ENCODE measurements around the gene BSN. TPM values are rescaled to one million over a fixed set of nuclear protein-coding genes. Genes with fewer than 3 reads are reported as not detected.

Gene BSN
- total RNA-seq, 2 experiments from 2014 or later, result 0.03 to 0.27 TPM

- H3K36me3 ChIP-seq (ENCODE audit: insufficient read depth, low read length), result no peaks in the 10 kb centered on the region
- H2AFZ ChIP-seq (ENCODE audit: low read length), result no peak overlapping the region
- no peaks in the 10 kb centered on the region for H3K9me2 ChIP-seq (ENCODE audit: insufficient read depth, low read length)
- H3K4me3 ChIP-seq (ENCODE audit: low read depth, low read length, poor library complexity, severe bottlenecking), result no peak overlapping the region
- intact Hi-C loops (cut with micrococcal nuclease; ENCODE audit: unreplicated experiment), result no loop called here
- H3K27ac ChIP-seq (ENCODE audit: low read depth, low read length, poor library complexity, severe bottlenecking), result no peak overlapping the region
- H4K20me1 ChIP-seq (ENCODE audit: insufficient read depth, low read length), result no peaks in the 10 kb centered on the region
- ChIA-PET CTCF (ENCODE audit: unreplicated experiment) (no interaction called here), POLR2A (interaction anchor here (0.6 kb wide), 1 partner anchor 1514 kb away, joined by 3 read pairs; no protein-coding TSS in a partner anchor)
- H3K4me2 ChIP-seq (ENCODE audit: low read length), result no peak overlapping the region
- no TSS peak for BruUV-seq (replicated peaks)
- H3K4me1 ChIP-seq (ENCODE audit: insufficient read depth, low read length, poor library complexity, severe bottlenecking), result no peaks in the 10 kb centered on the region
- no peaks in the 10 kb centered on the region for H3K79me2 ChIP-seq (ENCODE audit: insufficient read depth, low read depth, low read length)
- TF ChIP-seq EZH2phosphoT487 (IDR thresholded peaks at IDR 0.05; ENCODE audit: borderline replicate concordance, low read depth, low read length) (no peak), CTCF (conservative IDR thresholded peaks at IDR 0.05; ENCODE audit: low read length) (no peak)
- DNase-seq (ENCODE audit: low spot score), result no peak
- H3K9me3 ChIP-seq (ENCODE audit: low read length), result no peaks in the 10 kb centered on the region
Measured at GRCh38 chr3:49642708-49643145, 88.5 kb downstream of the BSN start.

- Histone ChIP-seq H3K9me2 (ENCODE audit: insufficient read depth, low read length) (no peaks in the 10 kb centered on the region), H3K79me2 (ENCODE audit: insufficient read depth, low read depth, low read length) (no peaks in the 10 kb centered on the region), H3K4me1 (ENCODE audit: insufficient read depth, low read length, poor library complexity, severe bottlenecking) (no peaks in the 10 kb centered on the region), H3K27ac (ENCODE audit: low read depth, low read length, poor library complexity, severe bottlenecking) (no peak overlapping the region), H3K36me3 (ENCODE audit: insufficient read depth, low read length) (no peaks in the 10 kb centered on the region), H4K20me1 (ENCODE audit: insufficient read depth, low read length) (no peaks in the 10 kb centered on the region), H3K4me2 (ENCODE audit: low read length) (no peak overlapping the region), H3K4me3 (ENCODE audit: low read depth, low read length, poor library complexity, severe bottlenecking) (no peak overlapping the region), H2AFZ (ENCODE audit: low read length) (no peak overlapping the region), H3K9me3 (ENCODE audit: low read length) (no peaks in the 10 kb centered on the region)
- DNase-seq (ENCODE audit: low spot score), result no peak
- BruUV-seq (replicated peaks), result no TSS peak
- ChIA-PET POLR2A (no interaction called here), CTCF (ENCODE audit: unreplicated experiment) (no interaction called here)
- intact Hi-C loops (cut with micrococcal nuclease; ENCODE audit: unreplicated experiment), result no loop called here
- TF ChIP-seq CTCF (conservative IDR thresholded peaks at IDR 0.05; ENCODE audit: low read length) (no peak), EZH2phosphoT487 (IDR thresholded peaks at IDR 0.05; ENCODE audit: borderline replicate concordance, low read depth, low read length) (no peak)
Measured at GRCh38 chr3:49644684-49645083, 90.4 kb downstream of the BSN start.

GRCh38 chr3:49646236-49646635 is 92.0 kb downstream of the BSN start:
- DNase-seq (ENCODE audit: low spot score), result no peak
- Histone ChIP-seq H3K4me3 (ENCODE audit: low read depth, low read length, poor library complexity, severe bottlenecking) (no peak overlapping the region), H3K27ac (ENCODE audit: low read depth, low read length, poor library complexity, severe bottlenecking) (no peak overlapping the region), H4K20me1 (ENCODE audit: insufficient read depth, low read length) (no peaks in the 10 kb centered on the region), H3K9me3 (ENCODE audit: low read length) (no peaks in the 10 kb centered on the region), H3K79me2 (ENCODE audit: insufficient read depth, low read depth, low read length) (no peaks in the 10 kb centered on the region), H3K4me2 (ENCODE audit: low read length) (no peak overlapping the region), H3K36me3 (ENCODE audit: insufficient read depth, low read length) (no peaks in the 10 kb centered on the region), H3K4me1 (ENCODE audit: insufficient read depth, low read length, poor library complexity, severe bottlenecking) (no peaks in the 10 kb centered on the region), H3K9me2 (ENCODE audit: insufficient read depth, low read length) (no peaks in the 10 kb centered on the region), H2AFZ (ENCODE audit: low read length) (no peak overlapping the region)
- intact Hi-C loops (cut with micrococcal nuclease; ENCODE audit: unreplicated experiment), result no loop called here
- TF ChIP-seq EZH2phosphoT487 (IDR thresholded peaks at IDR 0.05; ENCODE audit: borderline replicate concordance, low read depth, low read length) (no peak), CTCF (conservative IDR thresholded peaks at IDR 0.05; ENCODE audit: low read length) (no peak)
- no TSS peak for BruUV-seq (replicated peaks)
- POLR2A ChIA-PET, result no interaction called here
- CTCF ChIA-PET (ENCODE audit: unreplicated experiment), result no interaction called here

Data from OCI-LY7 (cell line).